IMR-90 (cell line): Measurements from ENCODE around the gene REG1A. TPM values are rescaled to one million over a fixed set of nuclear protein-coding genes. Genes with fewer than 3 reads are reported as not detected.

Source experiments
- ATAC-seq: fragments of 200-7000 bp; cut with Tn5 transposase; 2 replicates; pipeline ENCODE4 v1.9.1; 2020; ENCODE audit warnings: low read depth, mild to moderate bottlenecking, moderate library complexity
- BruUV-seq: library from RNA; stranded (reverse); fragments of 400-500 nt; replicated peaks from 2 replicates; lab custom pipeline; 2021; lab: Mats Ljungman, UMichigan
- CTCF ChIA-PET: fragments of 300-600 bp; formaldehyde crosslinking; extraction: SDS; loops from one replicate; lab custom pipeline; 2021; ENCODE audit warnings: antibody characterized with exemption; lab: Yijun Ruan, JAX
- POLR2A ChIA-PET: fragments of 300-600 bp; sonication (Branson Sonifier 250); formaldehyde crosslinking; loops from one replicate; lab custom pipeline; 2022; ENCODE audit warnings: antibody characterized with exemption; ENCODE audit not compliant: unreplicated experiment; lab: Charles Lee
- DNase-seq: peaks from one replicate; pipeline ENCODE4 v3.0.0; 2013
- H2AFZ ChIP-seq: replicated peaks from 2 replicates; pipeline ENCODE3; 2013; ENCODE audit warnings: low read length, mild to moderate bottlenecking; ENCODE audit not compliant: poor library complexity
- H2AK5ac ChIP-seq: 2 replicates; pipeline ENCODE4 v1.6.1; 2013; ENCODE audit warnings: low read depth, low read length, inconsistent platforms
- H2AK9ac ChIP-seq: replicated peaks from 2 replicates; pipeline ENCODE3; 2013; ENCODE audit warnings: mild to moderate bottlenecking, low read depth, low read length, moderate library complexity; ENCODE audit not compliant: poor library complexity
- H2BK120ac ChIP-seq: 2 replicates; pipeline ENCODE4 v1.6.1; 2013; ENCODE audit warnings: low read depth, low read length, inconsistent platforms
- H2BK15ac ChIP-seq: 3 replicates; pipeline ENCODE4 v1.6.1; 2013; ENCODE audit warnings: low read depth, low read length, inconsistent platforms
- H2BK20ac ChIP-seq: 2 replicates; pipeline ENCODE4 v1.6.1; 2013; ENCODE audit warnings: low read depth, mild to moderate bottlenecking, inconsistent platforms, low read length, moderate library complexity
- H2BK5ac ChIP-seq: 2 replicates; pipeline ENCODE4 v1.6.1; 2013; ENCODE audit warnings: mild to moderate bottlenecking, low read depth, low read length, inconsistent platforms; ENCODE audit not compliant: poor library complexity, severe bottlenecking
- H3K14ac ChIP-seq: replicated peaks from 2 replicates; pipeline ENCODE4 v1.6.1; 2013; ENCODE audit warnings: low read depth, low read length, inconsistent platforms
- H3K18ac ChIP-seq: 2 replicates; pipeline ENCODE4 v1.6.1; 2013; ENCODE audit warnings: low read depth, low read length, control low read depth
- H3K23ac ChIP-seq: 2 replicates; pipeline ENCODE4 v1.6.1; 2013; ENCODE audit warnings: low read depth, low read length, inconsistent platforms
- H3K27ac ChIP-seq: 2 replicates; pipeline ENCODE4 v1.5.1; 2013; ENCODE audit warnings: mild to moderate bottlenecking, control low read depth, low read length; ENCODE audit not compliant: insufficient read depth
- H3K27me3 ChIP-seq: 2 replicates; pipeline ENCODE4 v1.6.1; 2013; ENCODE audit warnings: low read length; ENCODE audit not compliant: control insufficient read depth, insufficient read depth
- H3K36me3 ChIP-seq: 2 replicates; pipeline ENCODE4 v1.6.1; 2013; ENCODE audit warnings: low read length, mixed read lengths; ENCODE audit not compliant: control insufficient read depth, insufficient read depth
- H3K4ac ChIP-seq: 2 replicates; pipeline ENCODE4 v1.6.1; 2013; ENCODE audit warnings: low read depth, low read length, inconsistent platforms
- H3K4me1 ChIP-seq: 2 replicates; pipeline ENCODE4 v1.6.1; 2013; ENCODE audit warnings: low read length, mixed read lengths; ENCODE audit not compliant: control insufficient read depth, insufficient read depth
- H3K4me2 ChIP-seq: 2 replicates; pipeline ENCODE4 v1.6.1; 2013; ENCODE audit warnings: low read depth, mild to moderate bottlenecking, control low read depth, low read length, moderate library complexity
- H3K4me3 ChIP-seq: 2 replicates; pipeline ENCODE4 v1.5.1; 2013; ENCODE audit warnings: low read depth, mild to moderate bottlenecking, control low read depth, low read length, moderate library complexity; ENCODE audit not compliant: insufficient read depth
- H3K56ac ChIP-seq: 2 replicates; pipeline ENCODE4 v1.6.1; 2013; ENCODE audit warnings: low read length, inconsistent platforms; ENCODE audit not compliant: insufficient read depth; ENCODE audit errors: extremely low read depth
- H3K79me1 ChIP-seq, 2 experiments: 2 replicates each; pipeline ENCODE4 v1.6.1; 2013; ENCODE audit warnings: low read length in 2 of 2, inconsistent platforms in 1 of 2, low read depth in 1 of 2
- H3K9ac ChIP-seq: 2 replicates; pipeline ENCODE4 v1.6.1; 2013; ENCODE audit warnings: low read depth, low read length, control low read depth
- H3K9me1 ChIP-seq: 2 replicates; pipeline ENCODE4 v1.6.1; 2013; ENCODE audit warnings: low read length, inconsistent platforms; ENCODE audit not compliant: insufficient read depth
- H3K9me3 ChIP-seq: 2 replicates; pipeline ENCODE4 v1.6.1; 2013; ENCODE audit warnings: low read length; ENCODE audit not compliant: control insufficient read depth, insufficient read depth
- H4K20me1 ChIP-seq: 2 replicates; pipeline ENCODE4 v1.6.1; 2013; ENCODE audit warnings: low read length, inconsistent platforms; ENCODE audit not compliant: insufficient read depth
- H4K5ac ChIP-seq: 2 replicates; pipeline ENCODE4 v1.6.1; 2013; ENCODE audit warnings: mild to moderate bottlenecking, low read depth, low read length, control low read depth
- H4K8ac ChIP-seq, 2 experiments: 2 replicates each; pipeline ENCODE4 v1.6.1; 2013; ENCODE audit warnings: low read depth in 2 of 2, low read length in 2 of 2, control low read depth in 1 of 2, inconsistent platforms in 1 of 2
- H4K91ac ChIP-seq: 2 replicates; pipeline ENCODE4 v1.6.1; 2013; ENCODE audit warnings: low read depth, low read length, inconsistent platforms; ENCODE audit not compliant: insufficient read depth
- CEBPB ChIP-seq: IDR thresholded peaks from 2 replicates; pipeline ENCODE4 v1.6.1; 2012; ENCODE audit warnings: low read depth, low read length, improper control_type of control experiment
- MAFK ChIP-seq: IDR thresholded peaks from 2 replicates; pipeline ENCODE4 v1.6.1; 2012; ENCODE audit warnings: low read depth, low read length, improper control_type of control experiment
- MAZ ChIP-seq: IDR thresholded peaks from 2 replicates; pipeline ENCODE4 v1.6.1; 2012; ENCODE audit warnings: low read depth, mild to moderate bottlenecking, low read length, improper control_type of control experiment, moderate library complexity, borderline replicate concordance
- MXI1 ChIP-seq: IDR thresholded peaks from 2 replicates; pipeline ENCODE4 v1.6.1; 2012; ENCODE audit warnings: low read depth, mild to moderate bottlenecking, low read length, moderate library complexity, borderline replicate concordance
- WGBS, 2 experiments: methylation state at CpG; one replicate each; pipeline versions ENCODE4 v1.1.5 to v1.1.7; 2013; ENCODE audit warnings: missing lambda C conversion rate in 2 of 2; ENCODE audit not compliant: insufficient read length in 1 of 2; ENCODE audit errors: extremely low coverage in 2 of 2; 5-methylcytosine and 5-hydroxymethylcytosine counted together
- dilution Hi-C: fragments of 300-500 bp; cut with HindIII; formaldehyde crosslinking; loops from one replicate; pipeline ENCODE4 v1.14.3; 2018; ENCODE audit warnings: low sequenced_read_pairs; ENCODE audit not compliant: unreplicated experiment
- in situ Hi-C: fragments of 300-500 bp; cut with MboI; formaldehyde crosslinking; loops from 3 replicates; pipeline ENCODE4 v1.14.3; 2019; ENCODE audit warnings: low sequenced_read_pairs, inconsistent platforms, mixed read lengths
- intact Hi-C: fragments of 100-400 bp; cut with micrococcal nuclease; formaldehyde crosslinking; loops from 2 replicates; pipeline ENCODE4 v1.10.0; 2022
- polyA plus RNA-seq, 3 experiments: library from polyadenylated mRNA; depleted of rRNA; stranded (reverse); fragments of >200 nt; gene quantifications; 2 replicates each; pipeline ENCODE4 v1.2.3, GENCODE V29; 2012; ENCODE audit warnings: low replicate concordance in 1 of 3
- total RNA-seq: library from RNA; depleted of rRNA; stranded (reverse); fragments of >200 nt; gene quantifications from 2 replicates; pipeline ENCODE4 v1.2.3, GENCODE V29; 2012

The REG1A gene
- total and polyA plus RNA-seq, 2 of the 4 experiments (the other 2 are of a cell fraction), result not detected

- H2AK5ac ChIP-seq, result no peak overlapping the region
- in situ Hi-C loops, result no loop called here
- ATAC-seq, result no peak
These were observed 8.0 kb upstream of the REG1A start for GRCh38 chr2:79112269-79112668.

More at GRCh38 chr2:79112269-79112668, 8.0 kb upstream of the REG1A start:
- no TSS peak for BruUV-seq
- no peak overlapping the region for H3K18ac ChIP-seq
- no peak overlapping the region for H2AFZ ChIP-seq
- no peak overlapping the region for H3K4me3 ChIP-seq
- no peak overlapping the region for H4K5ac ChIP-seq
- POLR2A ChIA-PET, result no interaction called here
- intact Hi-C loops, result no loop called here
- no peaks in the 10 kb centered on the region for H3K36me3 ChIP-seq
- no peak overlapping the region for H3K9ac ChIP-seq
- H4K91ac ChIP-seq, result no peak overlapping the region
- H2BK5ac ChIP-seq, result no peak overlapping the region
- H4K20me1 ChIP-seq, result no peaks in the 10 kb centered on the region
- H3K14ac ChIP-seq, result no peak overlapping the region
- H2BK20ac ChIP-seq, result no peak overlapping the region
- CTCF ChIA-PET, result no interaction called here
- TF ChIP-seq MXI1, result no peak
- TF ChIP-seq MAZ, result no peak
- TF ChIP-seq CEBPB, result peak; percentile 55; the same call in 1 of the 2 replicates
- no peak for TF ChIP-seq MAFK
- H2BK15ac ChIP-seq, result no peak overlapping the region
- no peak overlapping the region for H2BK120ac ChIP-seq
- H3K23ac ChIP-seq, result no peak overlapping the region
- no peaks in the 10 kb centered on the region for H3K9me1 ChIP-seq
- dilution Hi-C loops, result no loop called here
- no peak overlapping the region for H3K27ac ChIP-seq
- no peaks in the 10 kb centered on the region for H3K27me3 ChIP-seq
- WGBS, 2 experiments, result 65% methylated on average over 3 of the region's 3 CpGs; no CpG with 5 or more reads in 1 of the 2 experiments
- no peak overlapping the region for H3K56ac ChIP-seq
- H3K79me1 ChIP-seq, result no peaks in the 10 kb centered on the region
- H3K4ac ChIP-seq, result no peak overlapping the region
- DNase-seq, result no peak
- no peak overlapping the region for H4K8ac ChIP-seq
- H3K4me2 ChIP-seq, result no peak overlapping the region
- H2AK9ac ChIP-seq, result no peak overlapping the region
- peaks cover 3% of the 10 kb centered on the region; the same call in 1 of the 2 replicates for H3K9me3 ChIP-seq
- no peaks in the 10 kb centered on the region for H3K4me1 ChIP-seq
